Hypothalamus (tissue), 51 donors: ENCODE data around the gene OGFOD2.

Experiments
- DNase-seq, 51 donors: peaks; one replicate each; lab custom pipeline; 2025; lab: John Stamatoyannopoulos, UW

The OGFOD2 gene

GRCh38 chr12:123024819-123025391 lies 49.9 kb downstream of the OGFOD2 start:
- peak in 5 of 51 donors; percentile 6 to 14 (median 9) for DNase-seq

DNA sequence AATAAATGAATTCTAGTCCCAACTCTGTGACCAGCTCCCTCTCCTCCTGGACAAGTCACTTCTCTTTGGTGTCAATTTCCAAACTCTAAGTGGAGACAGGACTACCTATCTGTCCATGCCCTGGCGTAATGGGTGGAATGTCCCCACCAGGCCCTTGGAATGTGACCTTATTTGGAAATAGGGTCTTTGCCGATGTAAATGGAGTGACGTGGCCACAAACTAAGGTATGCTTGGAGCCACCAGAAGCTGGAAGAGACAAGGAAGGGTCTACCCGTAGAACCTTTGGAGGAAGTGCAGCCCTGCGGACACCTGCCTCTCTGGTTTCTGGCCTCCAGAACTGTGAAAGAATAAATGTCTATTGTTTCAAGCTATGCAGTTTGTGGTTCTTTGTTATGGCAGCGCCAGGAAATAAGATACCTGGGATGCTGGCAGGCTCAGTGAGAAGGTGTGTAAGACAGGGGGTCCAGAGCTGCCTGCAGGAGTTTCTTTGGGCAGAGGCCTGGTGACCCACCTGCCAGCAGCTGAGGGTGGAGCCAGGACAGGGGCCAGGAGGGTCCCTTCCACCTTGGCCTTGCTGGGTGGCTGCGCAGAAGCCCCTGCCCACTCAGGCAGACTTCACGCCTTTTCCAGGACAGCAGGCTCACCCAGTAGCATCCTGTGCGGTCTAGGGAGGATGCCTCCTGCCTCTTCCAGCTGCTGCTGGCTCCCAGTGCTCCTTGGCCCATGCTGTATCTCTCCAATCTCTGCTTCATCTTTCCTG lies 51.2 kb downstream of the OGFOD2 start:
- DNase-seq: no peak

- DNase-seq: no peak
These were observed 52.8 kb downstream of the OGFOD2 start for GRCh38 chr12:123027726-123028445.

DNA sequence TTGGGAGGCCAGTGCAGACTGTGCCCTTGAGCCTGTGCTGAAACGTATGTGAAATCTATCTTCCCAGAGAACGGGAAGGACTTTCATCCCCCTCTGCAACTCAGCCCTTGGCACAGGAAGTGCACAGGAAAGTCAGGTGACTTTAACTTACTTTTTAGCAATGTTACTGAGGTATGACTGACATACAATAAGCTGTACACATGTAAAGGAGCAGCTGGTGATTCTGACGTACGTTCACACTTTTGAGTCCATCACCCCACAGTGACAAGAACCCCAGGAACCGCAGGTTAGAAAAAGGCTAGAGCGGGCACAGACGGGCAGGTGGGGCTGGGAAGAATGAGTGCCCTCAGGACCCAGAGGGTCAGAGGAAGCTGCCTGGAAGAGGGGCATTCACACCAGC lies 53.4 kb downstream of the OGFOD2 start:
- no peak for DNase-seq

- no peak for DNase-seq
These were observed 54.5 kb downstream of the OGFOD2 start for GRCh38 chr12:123029550-123029949.
